DOHH2 (cell line): Measurements from ENCODE around the gene GALK2.

Source experiments
- H3F3A ChIP-seq: fragments of 200-600 bp; sonication (generic), shearing (Covaris generic); 2 replicates; pipeline ENCODE4 v1.6.0; 2016; ENCODE audit warnings: antibody characterized with exemption, mild to moderate bottlenecking; ENCODE audit not compliant: control insufficient read depth, insufficient read depth
- H3K27ac ChIP-seq: fragments of 200-600 bp; sonication (generic); 2 replicates; pipeline ENCODE4 v1.5.1; 2014; ENCODE audit warnings: low read depth, mild to moderate bottlenecking, low read length, moderate library complexity
- H3K27me3 ChIP-seq: fragments of 200-600 bp; sonication (generic); 2 replicates; pipeline ENCODE4 v1.6.1; 2014; ENCODE audit warnings: mild to moderate bottlenecking, low read length, mixed read lengths; ENCODE audit not compliant: control insufficient read depth
- H3K36me3 ChIP-seq: fragments of 200-600 bp; sonication (generic); 2 replicates; pipeline ENCODE4 v1.6.1; 2014; ENCODE audit warnings: mild to moderate bottlenecking, low read length, moderate library complexity, mixed read lengths; ENCODE audit not compliant: control insufficient read depth
- H3K4me1 ChIP-seq: fragments of 200-600 bp; sonication (generic); 2 replicates; pipeline ENCODE4 v1.6.1; 2014; ENCODE audit warnings: mild to moderate bottlenecking, low read length, mixed read lengths; ENCODE audit not compliant: control insufficient read depth
- H3K4me2 ChIP-seq: fragments of 200-600 bp; sonication (generic); 2 replicates; pipeline ENCODE4 v1.6.0; 2014; ENCODE audit warnings: mild to moderate bottlenecking, low read length, moderate library complexity
- H3K4me3 ChIP-seq: fragments of 200-600 bp; sonication (generic); 2 replicates; pipeline ENCODE4 v1.5.1; 2014; ENCODE audit warnings: mild to moderate bottlenecking, low read length, mixed read lengths
- H3K79me2 ChIP-seq: fragments of 200-600 bp; sonication (generic); 2 replicates; pipeline ENCODE4 v1.6.1; 2014; ENCODE audit warnings: mild to moderate bottlenecking, low read length, mixed read lengths; ENCODE audit not compliant: control insufficient read depth
- H3K9me2 ChIP-seq: fragments of 200-600 bp; sonication (generic); replicated peaks from 2 replicates; pipeline ENCODE4 v1.6.1; 2014; ENCODE audit warnings: mild to moderate bottlenecking, low read length, mixed read lengths; ENCODE audit not compliant: control insufficient read depth
- H3K9me3 ChIP-seq: fragments of 200-600 bp; sonication (generic); 2 replicates; pipeline ENCODE4 v1.6.1; 2014; ENCODE audit warnings: antibody characterized with exemption, low read length, mixed read lengths; ENCODE audit not compliant: control insufficient read depth, insufficient read depth
- H4K20me1 ChIP-seq: fragments of 200-600 bp; sonication (generic); 2 replicates; pipeline ENCODE4 v1.6.0; 2014; ENCODE audit warnings: low read depth, mild to moderate bottlenecking, antibody characterized with exemption, low read length, moderate library complexity; ENCODE audit not compliant: control insufficient read depth, insufficient read depth
- EZH2phosphoT487 ChIP-seq: fragments of 200-600 bp; sonication (generic); IDR thresholded peaks from 2 replicates; pipeline ENCODE4 v1.6.1; 2017; ENCODE audit warnings: borderline replicate concordance, mild to moderate bottlenecking, antibody characterized with exemption, low read length, moderate library complexity, mixed read lengths
- TF ChIP-seq, protein P1 (sequence below): fragments of 200-600 bp; sonication (generic); IDR thresholded peaks from one replicate; pipeline ENCODE4 v1.5.1; 2014; ENCODE audit warnings: antibody characterized with exemption, mild to moderate bottlenecking, low read depth, low read length; ENCODE audit not compliant: poor library complexity, severe bottlenecking

The GALK2 gene

DNA sequence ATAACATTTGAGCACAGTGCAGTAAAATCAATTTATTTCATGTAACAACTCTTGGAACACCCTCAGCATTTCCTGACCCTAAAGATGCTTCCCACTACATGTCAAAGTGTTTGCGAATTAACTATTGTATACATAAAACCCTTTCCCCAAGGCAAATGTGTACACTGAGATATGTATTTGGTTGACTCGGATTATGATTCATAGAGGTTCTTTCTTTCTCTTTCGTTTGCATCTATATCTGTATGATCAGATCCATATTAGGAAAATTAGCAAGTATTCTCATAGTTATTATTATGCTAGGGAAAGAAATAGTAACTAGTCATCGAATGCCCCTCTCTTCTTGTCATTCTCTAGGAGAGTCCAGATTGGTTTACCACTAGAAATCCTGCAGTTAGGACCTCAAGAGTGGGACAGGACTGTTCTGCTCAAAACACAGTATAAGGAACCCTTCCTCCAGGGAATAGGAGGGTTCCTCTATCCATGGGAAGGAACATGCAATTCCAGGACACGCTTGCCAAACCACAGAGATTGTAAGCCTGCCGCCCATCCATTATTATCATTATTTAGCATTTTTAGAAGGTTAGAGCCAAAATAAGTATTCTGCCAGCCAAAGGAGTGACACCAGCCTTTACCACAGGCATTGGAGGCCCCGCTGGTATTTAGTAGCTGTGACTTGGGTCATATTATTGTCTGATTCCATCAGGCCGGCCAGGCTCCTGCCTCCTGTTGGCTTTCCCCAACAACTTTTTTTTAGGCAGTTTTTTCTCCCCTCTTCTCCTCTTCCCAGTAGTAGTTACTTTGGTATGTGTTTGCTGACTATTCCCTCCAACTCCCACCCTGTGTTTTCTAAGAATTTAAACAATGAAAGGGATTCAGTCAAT lies 100.7 kb downstream of the GALK2 start:
- Histone ChIP-seq H3K4me3 (no peak overlapping the region), H3K27me3 (no peaks in the 10 kb centered on the region), H3K4me2 (no peak overlapping the region), H3K27ac (no peak overlapping the region), H3K4me1 (no peaks in the 10 kb centered on the region), H3K9me3 (no peaks in the 10 kb centered on the region), H3K36me3 (no peaks in the 10 kb centered on the region), H3K79me2 (no peaks in the 10 kb centered on the region), H4K20me1 (no peaks in the 10 kb centered on the region), H3K9me2 (no peaks in the 10 kb centered on the region), H3F3A (no peaks in the 10 kb centered on the region)
- no peak for TF ChIP-seq EZH2phosphoT487
- TF ChIP-seq, protein P1, sequence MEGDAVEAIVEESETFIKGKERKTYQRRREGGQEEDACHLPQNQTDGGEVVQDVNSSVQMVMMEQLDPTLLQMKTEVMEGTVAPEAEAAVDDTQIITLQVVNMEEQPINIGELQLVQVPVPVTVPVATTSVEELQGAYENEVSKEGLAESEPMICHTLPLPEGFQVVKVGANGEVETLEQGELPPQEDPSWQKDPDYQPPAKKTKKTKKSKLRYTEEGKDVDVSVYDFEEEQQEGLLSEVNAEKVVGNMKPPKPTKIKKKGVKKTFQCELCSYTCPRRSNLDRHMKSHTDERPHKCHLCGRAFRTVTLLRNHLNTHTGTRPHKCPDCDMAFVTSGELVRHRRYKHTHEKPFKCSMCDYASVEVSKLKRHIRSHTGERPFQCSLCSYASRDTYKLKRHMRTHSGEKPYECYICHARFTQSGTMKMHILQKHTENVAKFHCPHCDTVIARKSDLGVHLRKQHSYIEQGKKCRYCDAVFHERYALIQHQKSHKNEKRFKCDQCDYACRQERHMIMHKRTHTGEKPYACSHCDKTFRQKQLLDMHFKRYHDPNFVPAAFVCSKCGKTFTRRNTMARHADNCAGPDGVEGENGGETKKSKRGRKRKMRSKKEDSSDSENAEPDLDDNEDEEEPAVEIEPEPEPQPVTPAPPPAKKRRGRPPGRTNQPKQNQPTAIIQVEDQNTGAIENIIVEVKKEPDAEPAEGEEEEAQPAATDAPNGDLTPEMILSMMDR: no peak

DNA sequence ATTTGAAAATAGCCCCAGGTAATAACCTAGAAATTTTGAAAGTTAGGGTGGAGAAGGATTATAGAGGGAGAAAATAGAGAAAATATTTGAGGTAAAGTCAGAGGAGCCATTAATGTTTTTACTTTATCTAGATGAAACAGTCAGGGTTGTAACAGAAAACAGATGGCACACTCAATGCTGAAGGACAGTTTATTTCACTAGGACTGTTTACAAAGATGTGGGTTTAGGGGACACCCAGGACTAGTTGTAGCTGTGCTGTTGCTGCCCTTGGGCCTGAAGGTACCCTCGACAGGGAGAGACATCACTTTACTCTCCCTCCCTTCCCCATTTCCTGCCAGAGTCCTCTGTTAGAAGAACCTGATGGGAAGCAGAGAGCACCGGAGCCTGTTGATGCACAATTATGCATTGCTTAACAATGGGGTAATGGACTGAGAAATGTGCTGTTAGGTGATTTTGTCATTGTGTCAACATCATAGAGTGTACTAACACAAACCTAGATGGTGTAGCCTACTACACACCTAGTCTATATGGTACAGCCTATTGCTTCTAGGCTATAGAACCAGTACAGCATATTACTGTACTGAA lies 103.8 kb downstream of the GALK2 start:
- no peaks in the 10 kb centered on the region for H3K9me2 ChIP-seq
- H3K27ac ChIP-seq: no peak overlapping the region

DNA sequence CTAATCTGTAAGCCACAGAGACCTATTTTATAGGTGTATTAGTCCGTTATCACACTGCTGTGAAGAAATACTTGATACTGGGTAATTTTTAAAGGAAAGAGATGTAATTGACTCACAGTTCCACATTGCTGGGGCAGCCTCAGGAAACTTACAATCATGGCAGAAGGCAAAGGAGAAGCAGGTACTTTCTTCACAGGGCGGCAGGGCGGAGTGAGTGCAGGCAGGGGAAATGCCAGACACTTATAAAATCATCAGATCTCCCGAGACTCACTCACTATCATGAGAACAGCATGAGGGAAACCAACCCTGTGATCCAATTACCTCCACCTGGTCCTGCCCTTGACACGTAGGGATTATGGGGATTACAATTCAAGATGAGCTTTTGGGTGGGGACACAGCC lies 108.7 kb downstream of the GALK2 start:
- no peaks in the 10 kb centered on the region for H4K20me1 ChIP-seq
- TF ChIP-seq EZH2phosphoT487: no peak
- TF ChIP-seq, protein P1: no peak
- H3K9me2 ChIP-seq: no peaks in the 10 kb centered on the region
- no peaks in the 10 kb centered on the region for H3K9me3 ChIP-seq
- no peaks in the 10 kb centered on the region for H3K36me3 ChIP-seq
- no peak overlapping the region for H3K4me2 ChIP-seq
- no peak overlapping the region for H3K4me3 ChIP-seq
- no peaks in the 10 kb centered on the region for H3K4me1 ChIP-seq
- H3F3A ChIP-seq: no peaks in the 10 kb centered on the region
- no peaks in the 10 kb centered on the region for H3K27me3 ChIP-seq
- H3K27ac ChIP-seq: no peak overlapping the region
- no peaks in the 10 kb centered on the region for H3K79me2 ChIP-seq

More for the DNA sequence above, 103.8 kb downstream of the GALK2 start:
- Histone ChIP-seq H3K79me2 (no peaks in the 10 kb centered on the region), H3K27me3 (no peaks in the 10 kb centered on the region), H3K9me3 (no peaks in the 10 kb centered on the region), H4K20me1 (no peaks in the 10 kb centered on the region), H3K36me3 (no peaks in the 10 kb centered on the region), H3F3A (no peaks in the 10 kb centered on the region), H3K4me1 (no peaks in the 10 kb centered on the region), H3K4me3 (no peak overlapping the region), H3K4me2 (no peak overlapping the region)
- TF ChIP-seq, protein P1: no peak
- no peak for TF ChIP-seq EZH2phosphoT487
